Erythroblast (primary cell): ENCODE measurements around the gene IGFLR1.

ENCODE experiments used
- GATA1 ChIP-seq: IDR thresholded peaks from 2 replicates; pipeline ENCODE4 v1.6.1; 2011; ENCODE audit warnings: low read depth, mild to moderate bottlenecking, control low read depth, low read length, moderate library complexity
- POLR2A ChIP-seq: IDR thresholded peaks from 2 replicates; pipeline ENCODE4 v1.6.1; 2011; ENCODE audit warnings: mild to moderate bottlenecking, low read length

- TF ChIP-seq POLR2A (no peak), GATA1 (no peak)
These were observed 22.7 kb downstream of the IGFLR1 start for GRCh38 chr19:35719402-35720162.
